SJCRH30 (cell line): ENCODE measurements around the gene FGFRL1. TPM values are rescaled to one million over a fixed set of nuclear protein-coding genes. Genes with fewer than 3 reads are reported as not detected.

ENCODE experiments used
- DNase-seq, 2 experiments: peaks; one replicate each; pipeline ENCODE4 v3.0.0-alpha.2; 2015 to 2020
- H3K27ac ChIP-seq: fragments of 250-450 bp; sonication (Bioruptor Pico); 2 replicates; pipeline ENCODE4 v1.5.1; 2020; ENCODE audit warnings: mild to moderate bottlenecking, moderate library complexity
- H3K27me3 ChIP-seq: fragments of 250-450 bp; sonication (Bioruptor Pico); 2 replicates; pipeline ENCODE4 v1.5.1; 2020; ENCODE audit warnings: mild to moderate bottlenecking, moderate library complexity
- H3K36me3 ChIP-seq: fragments of 250-450 bp; sonication (Bioruptor Pico); 2 replicates; pipeline ENCODE4 v1.5.1; 2020; ENCODE audit warnings: mild to moderate bottlenecking, moderate library complexity
- H3K4me1 ChIP-seq: fragments of 250-450 bp; sonication (Bioruptor Pico); 2 replicates; pipeline ENCODE4 v1.5.1; 2020; ENCODE audit warnings: mild to moderate bottlenecking, moderate library complexity
- H3K4me3 ChIP-seq: fragments of 250-450 bp; sonication (Bioruptor Pico); 2 replicates; pipeline ENCODE4 v1.5.1; 2020; ENCODE audit warnings: mild to moderate bottlenecking, moderate library complexity
- H3K9me3 ChIP-seq: fragments of 250-450 bp; sonication (Bioruptor Pico); replicated peaks from 2 replicates; pipeline ENCODE4 v1.5.1; 2020; ENCODE audit warnings: mild to moderate bottlenecking, moderate library complexity
- total RNA-seq: library from RNA; depleted of rRNA; stranded (reverse); fragments of >200 nt; shearing (Covaris generic); gene quantifications from 2 replicates; pipeline ENCODE4 v1.2.3, GENCODE V29; 2014

The FGFRL1 gene
- total RNA-seq, 1 experiment from 2014 or later: 51.2 TPM

DNA sequence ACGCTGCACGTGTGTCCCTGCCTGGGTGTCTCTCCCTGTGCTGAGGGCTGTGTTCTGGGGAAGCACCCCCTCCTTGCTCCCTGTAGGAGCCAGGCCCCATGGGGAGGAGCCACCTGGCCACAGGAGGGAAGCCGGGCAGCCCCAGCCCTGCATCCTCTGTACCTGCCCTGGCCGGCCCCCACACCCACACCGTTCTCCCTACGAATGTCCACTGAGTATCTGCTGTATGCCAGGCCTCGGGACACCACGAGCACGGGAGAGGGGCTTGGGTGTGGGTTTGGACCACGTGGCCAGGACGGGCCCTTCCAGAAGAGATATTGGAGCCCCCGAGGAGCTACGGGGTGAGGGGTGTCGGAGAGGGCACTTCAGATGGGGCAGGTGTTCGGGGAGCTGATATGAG is 6.3 kb downstream of the FGFRL1 start:
- Histone ChIP-seq H3K4me3 (no peak overlapping the region), H3K36me3 (peaks cover 15% of the 10 kb centered on the region), H3K4me1 (peaks cover 36% of the 10 kb centered on the region), H3K27ac (no peak overlapping the region), H3K27me3 (no peaks in the 10 kb centered on the region), H3K9me3 (no peaks in the 10 kb centered on the region)
- no peak for DNase-seq

DNA sequence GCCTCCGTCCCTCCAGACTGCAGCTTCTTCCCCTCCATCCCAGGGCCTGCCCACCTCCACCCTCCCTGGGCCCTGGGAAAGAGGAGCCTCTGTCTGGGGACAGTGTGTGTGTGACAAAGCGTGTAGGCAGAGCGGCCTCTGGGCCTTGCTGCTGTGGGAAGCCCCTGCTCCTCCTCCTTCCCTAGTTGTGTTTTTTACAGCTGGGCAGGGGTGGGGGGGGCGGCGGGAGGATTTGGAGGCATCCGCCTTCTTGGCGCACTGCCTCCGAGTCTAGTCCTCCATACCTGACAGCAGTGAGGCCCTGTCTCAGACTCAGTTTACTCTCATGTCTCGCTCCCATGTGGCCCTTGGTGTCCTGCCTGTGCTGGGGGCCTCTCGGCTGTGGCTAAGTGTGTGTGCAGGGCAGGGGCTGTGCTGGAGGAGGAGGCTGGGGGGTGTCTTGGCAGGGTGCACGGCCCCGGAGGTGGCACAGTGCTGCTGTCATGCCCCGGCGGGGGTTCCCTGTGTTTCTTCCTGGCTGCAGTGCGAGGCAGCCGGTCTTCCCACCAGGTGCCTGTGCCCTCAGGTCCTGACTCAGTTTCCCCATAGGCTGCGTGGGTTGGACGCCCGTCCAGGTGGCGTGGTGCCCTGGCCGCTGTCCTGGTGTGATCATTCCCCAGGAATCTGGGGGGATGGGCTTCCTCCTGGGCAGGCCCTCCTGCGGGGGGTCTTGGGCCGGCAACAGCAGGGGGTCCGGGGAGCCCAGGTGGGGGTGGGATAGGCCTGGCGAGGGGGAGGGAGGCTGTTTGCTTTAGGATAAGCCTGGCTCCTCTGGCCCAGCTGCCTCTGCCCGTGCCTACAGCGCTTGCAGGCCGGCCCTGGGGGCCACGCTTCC is 7.0 kb downstream of the FGFRL1 start:
- DNase-seq: no peak
- H3K27ac ChIP-seq: peak overlapping the region; percentile 70
- peaks cover 13% of the 10 kb centered on the region for H3K36me3 ChIP-seq
- H3K27me3 ChIP-seq: no peaks in the 10 kb centered on the region
- peaks cover 36% of the 10 kb centered on the region for H3K4me1 ChIP-seq
- no peak overlapping the region for H3K4me3 ChIP-seq
- no peaks in the 10 kb centered on the region for H3K9me3 ChIP-seq

DNA sequence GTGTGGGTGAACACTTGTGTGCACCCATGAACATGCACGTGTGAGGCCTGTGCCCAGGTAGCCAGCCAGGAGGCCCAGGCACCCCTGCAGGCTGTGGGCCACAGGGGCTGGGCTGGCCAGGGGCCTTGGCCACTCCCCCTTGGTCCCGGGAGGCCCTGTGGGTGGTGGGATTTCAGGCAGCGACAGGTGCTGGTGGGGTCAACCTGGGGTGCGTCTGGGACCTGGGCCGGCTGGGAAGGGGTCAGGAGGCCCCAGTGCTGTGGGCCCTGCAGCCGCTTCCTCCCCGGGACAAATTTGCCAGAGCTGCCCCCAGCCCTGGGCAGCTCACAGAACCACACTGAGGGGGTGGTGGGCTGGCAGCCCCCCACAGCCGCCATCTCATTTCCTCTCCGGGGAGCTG is 7.9 kb downstream of the FGFRL1 start:
- H3K9me3 ChIP-seq: no peaks in the 10 kb centered on the region
- H3K27ac ChIP-seq: peak overlapping the region; percentile 70
- peak; percentile 61 to 66 for DNase-seq
- peaks cover 10% of the 10 kb centered on the region for H3K36me3 ChIP-seq
- H3K27me3 ChIP-seq: no peaks in the 10 kb centered on the region
- H3K4me3 ChIP-seq: no peak overlapping the region
- H3K4me1 ChIP-seq: peaks cover 36% of the 10 kb centered on the region

DNA sequence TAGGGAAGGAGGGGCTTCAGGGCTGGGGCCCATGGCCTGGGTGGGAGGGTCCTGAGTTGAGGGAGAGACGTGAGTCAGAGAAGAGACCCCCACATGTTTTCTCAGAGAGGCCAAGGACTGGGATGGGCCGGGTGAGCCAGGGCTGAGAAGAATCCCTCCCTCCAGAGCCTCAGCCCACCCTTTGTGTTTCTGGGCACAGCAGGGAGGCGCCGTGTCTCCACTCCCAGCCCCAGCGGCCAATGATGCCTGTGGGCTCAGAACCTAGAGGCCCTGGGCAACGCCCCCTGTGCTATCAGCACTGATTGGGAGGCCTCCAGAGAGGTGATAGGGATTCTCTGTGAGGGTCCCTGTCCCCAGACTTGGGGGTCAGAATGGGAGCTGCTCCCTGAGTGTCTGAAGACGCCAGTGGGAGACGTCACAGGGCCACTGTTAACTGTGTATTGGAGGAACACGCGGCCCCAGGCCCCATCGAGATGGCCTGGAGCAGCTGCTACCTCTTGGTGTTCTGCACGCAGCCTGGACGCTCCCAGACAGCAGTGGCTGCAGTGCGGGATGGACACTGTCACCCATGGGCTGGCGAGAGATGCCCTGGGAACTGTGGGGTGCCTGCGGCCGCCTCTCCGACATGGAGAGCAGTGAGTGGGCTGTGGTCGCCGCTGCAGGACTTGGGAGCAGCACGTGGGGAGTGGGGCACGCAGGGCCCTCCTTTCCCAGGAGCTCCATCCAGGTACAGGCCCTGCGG is 8.5 kb downstream of the FGFRL1 start:
- peak overlapping the region; percentile 70 for H3K27ac ChIP-seq
- no peak overlapping the region for H3K4me3 ChIP-seq
- H3K9me3 ChIP-seq: no peaks in the 10 kb centered on the region
- H3K27me3 ChIP-seq: no peaks in the 10 kb centered on the region
- H3K4me1 ChIP-seq: peaks cover 36% of the 10 kb centered on the region
- H3K36me3 ChIP-seq: peaks cover 16% of the 10 kb centered on the region
- DNase-seq: peak; percentile 71 to 80

DNA sequence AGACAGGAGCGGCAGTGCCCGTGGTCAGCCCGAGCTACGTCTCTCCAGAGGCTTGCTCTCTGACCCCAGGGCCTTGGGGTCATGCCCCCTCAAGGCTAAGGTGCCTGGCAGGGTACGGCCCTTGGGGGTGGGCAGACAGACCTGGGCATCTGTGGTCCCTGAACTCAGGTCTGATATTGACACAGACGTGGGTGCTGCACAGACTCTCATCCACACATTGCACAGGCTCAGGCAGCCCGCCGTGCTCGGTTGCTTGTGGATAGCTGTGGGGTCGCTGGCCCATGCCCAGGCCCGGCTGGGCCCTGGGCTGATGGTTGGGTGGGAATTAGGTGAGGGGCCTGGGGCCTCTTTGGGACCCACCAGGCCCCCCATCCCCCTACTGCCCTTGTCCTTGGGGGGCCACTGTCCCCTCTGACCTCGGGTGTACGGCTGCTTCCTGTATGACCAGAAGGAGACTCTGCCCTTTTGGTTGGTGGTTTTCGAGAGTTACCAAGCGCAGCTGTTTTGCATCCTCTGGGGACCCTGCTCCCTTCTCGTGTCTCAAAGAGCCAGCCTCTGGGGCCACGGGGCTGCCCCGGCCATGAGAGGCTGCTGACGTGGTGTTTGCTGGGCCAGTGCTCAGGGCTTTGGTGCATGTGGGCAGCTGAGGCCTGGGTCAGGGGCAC is 10.1 kb downstream of the FGFRL1 start:
- peaks cover 36% of the 10 kb centered on the region for H3K4me1 ChIP-seq
- DNase-seq: peak; percentile 62 to 72

DNA sequence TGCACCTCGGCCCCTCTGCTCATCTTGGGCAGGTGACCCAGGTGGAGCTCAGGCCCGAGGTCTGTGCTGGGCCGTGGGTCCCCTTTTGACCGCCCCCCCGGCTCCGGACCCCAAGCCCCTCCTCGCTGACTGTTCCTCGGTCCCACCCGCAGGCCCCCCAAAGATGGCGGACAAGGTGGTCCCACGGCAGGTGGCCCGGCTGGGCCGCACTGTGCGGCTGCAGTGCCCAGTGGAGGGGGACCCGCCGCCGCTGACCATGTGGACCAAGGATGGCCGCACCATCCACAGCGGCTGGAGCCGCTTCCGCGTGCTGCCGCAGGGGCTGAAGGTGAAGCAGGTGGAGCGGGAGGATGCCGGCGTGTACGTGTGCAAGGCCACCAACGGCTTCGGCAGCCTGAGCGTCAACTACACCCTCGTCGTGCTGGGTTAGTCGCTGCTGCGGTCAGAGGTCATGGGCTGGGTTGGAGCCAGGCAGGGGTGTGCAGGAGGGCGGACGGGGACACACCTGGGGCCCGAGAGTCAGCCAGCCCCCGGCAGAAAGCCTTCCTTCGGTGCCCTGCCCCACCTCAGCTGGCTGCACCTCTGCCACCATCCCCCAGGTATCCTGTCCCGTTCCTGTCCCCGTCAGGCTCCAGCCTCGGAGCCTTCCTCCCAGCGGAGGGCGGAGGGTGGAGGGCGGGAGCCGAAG is 10.8 kb downstream of the FGFRL1 start:
- Histone ChIP-seq H3K36me3 (peaks cover 27% of the 10 kb centered on the region), H3K4me3 (no peak overlapping the region), H3K27me3 (no peaks in the 10 kb centered on the region), H3K9me3 (no peaks in the 10 kb centered on the region), H3K4me1 (peaks cover 36% of the 10 kb centered on the region), H3K27ac (no peak overlapping the region)
- DNase-seq: no peak

More for the DNA sequence above, 10.1 kb downstream of the FGFRL1 start:
- Histone ChIP-seq H3K9me3 (no peaks in the 10 kb centered on the region), H3K4me3 (no peak overlapping the region), H3K36me3 (peaks cover 27% of the 10 kb centered on the region), H3K27ac (0 out of 2 replicates have a peak overlapping the region, but pooled peaks have one; percentile 3), H3K27me3 (no peaks in the 10 kb centered on the region)

DNA sequence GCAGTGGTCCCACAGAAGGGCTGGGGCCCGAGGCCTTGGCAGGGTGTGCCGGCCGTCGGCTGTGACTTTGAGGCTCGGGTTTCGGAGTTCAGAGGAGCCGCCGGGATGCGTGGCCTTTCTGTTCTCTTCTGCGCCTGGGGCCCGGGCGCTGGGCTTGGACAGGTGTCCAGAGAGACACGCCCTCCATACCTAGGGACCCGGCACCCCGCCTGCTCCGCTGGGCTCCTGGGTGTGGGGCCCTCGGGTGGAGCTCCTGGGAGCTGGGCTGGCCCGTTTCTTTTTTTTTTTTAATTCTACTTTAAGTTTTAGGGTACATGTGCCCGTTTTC is 11.3 kb downstream of the FGFRL1 start:
- no peak for DNase-seq
- Histone ChIP-seq H3K4me1 (peaks cover 41% of the 10 kb centered on the region), H3K27me3 (no peaks in the 10 kb centered on the region), H3K27ac (no peak overlapping the region), H3K9me3 (no peaks in the 10 kb centered on the region), H3K36me3 (peaks cover 27% of the 10 kb centered on the region), H3K4me3 (no peak overlapping the region)

DNA sequence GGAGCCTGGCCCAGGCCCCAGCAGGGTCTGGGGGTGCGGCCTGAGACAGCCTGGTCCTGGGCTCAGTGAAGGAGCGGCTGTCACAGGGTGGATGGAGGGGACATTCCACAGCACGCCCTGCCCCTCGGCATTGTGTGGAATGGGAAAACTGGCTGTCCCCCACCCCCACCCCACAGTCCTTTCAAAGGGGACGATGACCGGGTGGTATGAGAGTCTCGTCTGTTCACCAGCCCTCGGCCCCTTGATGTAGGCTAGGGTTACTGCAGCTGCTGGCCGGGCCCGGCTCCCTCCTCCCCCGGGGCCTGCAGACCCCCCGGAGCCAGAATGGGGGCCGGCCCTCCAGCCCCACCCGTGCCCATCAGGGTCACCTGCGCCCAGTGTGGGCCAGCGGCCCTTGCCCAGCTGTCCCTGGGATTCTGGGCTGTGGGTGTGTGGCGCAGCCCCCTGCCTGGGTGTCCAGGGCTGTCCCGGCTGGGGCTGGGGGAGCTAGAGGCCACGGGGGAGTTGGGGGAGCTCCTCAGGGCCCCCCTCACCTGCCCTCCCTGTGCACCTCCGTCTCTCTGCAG is 11.7 kb downstream of the FGFRL1 start:
- Histone ChIP-seq H3K27me3 (no peaks in the 10 kb centered on the region), H3K4me3 (no peak overlapping the region), H3K4me1 (peaks cover 43% of the 10 kb centered on the region), H3K27ac (no peak overlapping the region), H3K9me3 (no peaks in the 10 kb centered on the region), H3K36me3 (peaks cover 27% of the 10 kb centered on the region)
- DNase-seq: no peak

DNA sequence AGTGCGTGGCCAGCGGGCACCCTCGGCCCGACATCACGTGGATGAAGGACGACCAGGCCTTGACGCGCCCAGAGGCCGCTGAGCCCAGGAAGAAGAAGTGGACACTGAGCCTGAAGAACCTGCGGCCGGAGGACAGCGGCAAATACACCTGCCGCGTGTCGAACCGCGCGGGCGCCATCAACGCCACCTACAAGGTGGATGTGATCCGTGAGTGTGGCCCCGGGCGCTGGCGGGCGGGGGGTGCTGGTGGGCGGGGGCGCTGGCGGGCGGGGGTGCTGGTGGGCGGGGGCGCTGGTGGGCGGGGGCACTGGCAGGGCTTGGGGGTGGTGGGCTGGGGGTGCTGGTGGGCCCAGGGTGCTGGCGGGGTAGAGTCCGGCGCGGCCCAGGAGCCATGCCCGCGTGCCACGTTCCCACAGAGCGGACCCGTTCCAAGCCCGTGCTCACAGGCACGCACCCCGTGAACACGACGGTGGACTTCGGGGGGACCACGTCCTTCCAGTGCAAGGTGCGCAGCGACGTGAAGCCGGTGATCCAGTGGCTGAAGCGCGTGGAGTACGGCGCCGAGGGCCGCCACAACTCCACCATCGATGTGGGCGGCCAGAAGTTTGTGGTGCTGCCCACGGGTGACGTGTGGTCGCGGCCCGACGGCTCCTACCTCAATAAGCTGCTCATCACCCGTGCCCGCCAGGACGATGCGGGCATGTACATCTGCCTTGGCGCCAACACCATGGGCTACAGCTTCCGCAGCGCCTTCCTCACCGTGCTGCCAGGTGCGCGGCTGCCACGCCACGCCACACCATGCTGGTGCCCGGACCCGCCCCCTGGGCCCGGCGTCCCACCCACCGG is 12.7 kb downstream of the FGFRL1 start:
- H3K4me3 ChIP-seq: no peak overlapping the region
- peaks cover 34% of the 10 kb centered on the region for H3K4me1 ChIP-seq
- no peak overlapping the region for H3K27ac ChIP-seq
- no peak for DNase-seq
- peaks cover 27% of the 10 kb centered on the region for H3K36me3 ChIP-seq
- no peaks in the 10 kb centered on the region for H3K27me3 ChIP-seq
- H3K9me3 ChIP-seq: no peaks in the 10 kb centered on the region

DNA sequence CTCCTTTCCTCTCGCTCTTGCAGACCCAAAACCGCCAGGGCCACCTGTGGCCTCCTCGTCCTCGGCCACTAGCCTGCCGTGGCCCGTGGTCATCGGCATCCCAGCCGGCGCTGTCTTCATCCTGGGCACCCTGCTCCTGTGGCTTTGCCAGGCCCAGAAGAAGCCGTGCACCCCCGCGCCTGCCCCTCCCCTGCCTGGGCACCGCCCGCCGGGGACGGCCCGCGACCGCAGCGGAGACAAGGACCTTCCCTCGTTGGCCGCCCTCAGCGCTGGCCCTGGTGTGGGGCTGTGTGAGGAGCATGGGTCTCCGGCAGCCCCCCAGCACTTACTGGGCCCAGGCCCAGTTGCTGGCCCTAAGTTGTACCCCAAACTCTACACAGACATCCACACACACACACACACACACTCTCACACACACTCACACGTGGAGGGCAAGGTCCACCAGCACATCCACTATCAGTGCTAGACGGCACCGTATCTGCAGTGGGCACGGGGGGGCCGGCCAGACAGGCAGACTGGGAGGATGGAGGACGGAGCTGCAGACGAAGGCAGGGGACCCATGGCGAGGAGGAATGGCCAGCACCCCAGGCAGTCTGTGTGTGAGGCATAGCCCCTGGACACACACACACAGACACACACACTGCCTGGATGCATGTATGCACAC is 13.6 kb downstream of the FGFRL1 start:
- H3K27me3 ChIP-seq: no peaks in the 10 kb centered on the region
- no peak overlapping the region for H3K27ac ChIP-seq
- no peak for DNase-seq
- H3K36me3 ChIP-seq: peaks cover 27% of the 10 kb centered on the region
- no peaks in the 10 kb centered on the region for H3K9me3 ChIP-seq
- peaks cover 27% of the 10 kb centered on the region for H3K4me1 ChIP-seq
- H3K4me3 ChIP-seq: no peak overlapping the region

DNA sequence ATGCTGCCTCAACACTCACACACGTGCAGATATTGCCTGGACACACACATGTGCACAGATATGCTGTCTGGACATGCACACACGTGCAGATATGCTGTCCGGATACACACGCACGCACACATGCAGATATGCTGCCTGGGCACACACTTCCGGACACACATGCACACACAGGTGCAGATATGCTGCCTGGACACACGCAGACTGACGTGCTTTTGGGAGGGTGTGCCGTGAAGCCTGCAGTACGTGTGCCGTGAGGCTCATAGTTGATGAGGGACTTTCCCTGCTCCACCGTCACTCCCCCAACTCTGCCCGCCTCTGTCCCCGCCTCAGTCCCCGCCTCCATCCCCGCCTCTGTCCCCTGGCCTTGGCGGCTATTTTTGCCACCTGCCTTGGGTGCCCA is 14.7 kb downstream of the FGFRL1 start:
- no peak overlapping the region for H3K4me3 ChIP-seq
- no peak overlapping the region for H3K27ac ChIP-seq
- peaks cover 30% of the 10 kb centered on the region for H3K4me1 ChIP-seq
- peaks cover 27% of the 10 kb centered on the region for H3K36me3 ChIP-seq
- no peak for DNase-seq
- no peaks in the 10 kb centered on the region for H3K9me3 ChIP-seq
- H3K27me3 ChIP-seq: peaks cover 4% of the 10 kb centered on the region; the same call in 1 of the 2 replicates

DNA sequence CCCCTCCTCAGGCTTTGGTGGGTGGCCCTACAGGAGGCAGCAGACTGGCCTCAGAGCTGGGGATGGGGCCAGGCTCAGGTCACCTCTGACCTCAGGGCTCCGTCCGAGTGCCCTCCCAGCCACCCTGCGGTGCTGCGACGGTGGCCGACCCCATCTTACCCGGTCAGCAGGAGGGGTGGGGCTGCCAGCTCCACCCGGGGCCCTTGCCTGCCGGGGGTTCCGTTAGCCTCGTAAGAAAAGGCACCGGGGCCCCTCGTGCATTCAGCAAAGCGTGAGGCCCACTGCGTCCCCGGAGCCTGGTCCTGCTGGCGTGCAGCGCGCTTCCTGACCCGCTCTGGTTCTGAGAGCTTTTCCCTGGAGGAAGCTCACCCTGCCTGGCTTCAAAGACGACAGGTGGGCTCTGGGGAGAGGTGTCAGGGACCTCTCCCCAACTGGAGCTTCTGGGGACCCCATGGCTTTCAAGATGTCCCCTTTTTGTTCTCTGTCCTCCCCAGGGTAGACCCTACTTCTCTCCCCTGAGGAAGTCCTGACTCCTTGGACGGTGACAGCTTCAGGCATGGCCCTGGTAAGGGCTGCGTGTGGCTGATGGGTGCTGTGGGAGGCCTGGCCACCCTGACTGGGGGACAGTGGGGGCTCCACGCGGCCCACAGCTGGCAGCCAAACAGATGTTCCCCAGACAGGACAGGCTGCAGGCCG is 15.9 kb downstream of the FGFRL1 start:
- no peak for DNase-seq
- H3K4me1 ChIP-seq: peaks cover 21% of the 10 kb centered on the region
- peaks cover 26% of the 10 kb centered on the region for H3K36me3 ChIP-seq
- H3K27ac ChIP-seq: no peak overlapping the region
- H3K9me3 ChIP-seq: no peaks in the 10 kb centered on the region
- H3K27me3 ChIP-seq: peaks cover 13% of the 10 kb centered on the region; the same call in 1 of the 2 replicates
- H3K4me3 ChIP-seq: no peak overlapping the region

DNA sequence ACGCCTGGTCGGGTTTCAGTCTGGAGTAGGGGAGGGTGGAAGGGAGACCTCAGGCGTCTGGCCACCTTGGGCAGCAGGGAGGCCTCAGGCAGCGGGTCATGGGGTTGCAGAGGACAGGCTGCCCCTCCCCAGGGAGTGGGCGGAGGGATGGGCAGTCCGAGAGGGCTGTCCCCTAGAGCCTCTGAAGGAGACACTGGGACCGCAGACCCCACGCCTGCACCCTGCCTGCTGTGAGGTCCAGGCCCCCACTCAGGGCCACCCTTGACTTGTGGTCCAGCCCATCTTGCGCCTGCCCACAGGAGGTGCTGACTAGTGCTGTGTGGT is 16.5 kb downstream of the FGFRL1 start:
- DNase-seq: peak in 1 of 2 experiments; percentile 38
- no peaks in the 10 kb centered on the region for H3K9me3 ChIP-seq
- peaks cover 24% of the 10 kb centered on the region for H3K4me1 ChIP-seq
- peaks cover 23% of the 10 kb centered on the region for H3K36me3 ChIP-seq
- peaks cover 13% of the 10 kb centered on the region; the same call in 1 of the 2 replicates for H3K27me3 ChIP-seq
- H3K4me3 ChIP-seq: no peak overlapping the region
- no peak overlapping the region for H3K27ac ChIP-seq
